HG02763 (cell line): Measurements from ENCODE around the gene SLC40A1.

Experiments
- ATAC-seq: cut with Tn5 transposase; IDR thresholded peaks from one replicate; pipeline ENCODE4 v1.9.1; 2021; ENCODE audit warnings: mild to moderate bottlenecking, moderate library complexity; ENCODE audit not compliant: unreplicated experiment

The SLC40A1 gene

GRCh38 chr2:189574793-189575475 is 5.7 kb downstream of the SLC40A1 start:
- no peak for ATAC-seq

DNA sequence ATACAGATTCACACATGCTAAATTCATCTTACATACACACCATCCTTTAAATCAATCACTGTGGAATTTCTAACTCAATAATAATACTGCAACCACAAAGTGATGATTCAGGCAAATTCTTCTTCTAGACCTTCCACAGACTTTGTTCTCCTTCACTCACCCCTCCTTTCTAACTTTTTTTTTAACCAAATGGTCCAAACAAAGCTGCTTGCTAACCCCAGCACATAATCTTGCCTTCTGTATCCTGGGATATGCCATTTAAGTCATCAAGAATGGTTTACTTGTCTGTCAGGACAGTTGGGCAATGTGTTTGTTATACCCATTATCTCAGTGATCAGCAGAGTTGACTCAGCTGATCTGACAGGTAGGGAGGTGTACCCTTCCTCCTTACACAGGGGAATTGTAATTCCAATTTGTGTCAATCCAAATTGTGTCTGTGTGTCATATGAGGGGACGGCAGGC is 10.0 kb downstream of the SLC40A1 start:
- no peak for ATAC-seq

- ATAC-seq, result no peak
These were observed 11.2 kb downstream of the SLC40A1 start for GRCh38 chr2:189569295-189569910.

DNA sequence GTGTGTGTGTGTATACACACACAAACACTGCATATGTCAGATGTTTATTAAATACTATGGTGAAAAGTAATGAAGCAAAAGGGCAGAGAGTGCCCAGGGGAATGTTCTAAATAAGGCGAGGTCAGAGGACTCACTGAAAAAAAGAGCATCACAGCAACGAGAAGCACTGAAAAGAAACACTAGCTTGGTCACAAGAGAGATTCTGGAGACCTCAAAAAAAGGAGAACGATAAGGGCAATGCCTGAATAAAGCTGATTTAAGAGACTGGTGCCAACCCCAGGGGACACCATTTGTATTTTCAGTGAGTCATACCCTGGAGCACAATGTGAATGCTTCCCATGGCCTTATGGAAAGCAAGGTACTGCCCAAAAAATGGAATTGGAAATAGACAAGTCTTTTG is 14.5 kb downstream of the SLC40A1 start:
- ATAC-seq, result no peak

DNA sequence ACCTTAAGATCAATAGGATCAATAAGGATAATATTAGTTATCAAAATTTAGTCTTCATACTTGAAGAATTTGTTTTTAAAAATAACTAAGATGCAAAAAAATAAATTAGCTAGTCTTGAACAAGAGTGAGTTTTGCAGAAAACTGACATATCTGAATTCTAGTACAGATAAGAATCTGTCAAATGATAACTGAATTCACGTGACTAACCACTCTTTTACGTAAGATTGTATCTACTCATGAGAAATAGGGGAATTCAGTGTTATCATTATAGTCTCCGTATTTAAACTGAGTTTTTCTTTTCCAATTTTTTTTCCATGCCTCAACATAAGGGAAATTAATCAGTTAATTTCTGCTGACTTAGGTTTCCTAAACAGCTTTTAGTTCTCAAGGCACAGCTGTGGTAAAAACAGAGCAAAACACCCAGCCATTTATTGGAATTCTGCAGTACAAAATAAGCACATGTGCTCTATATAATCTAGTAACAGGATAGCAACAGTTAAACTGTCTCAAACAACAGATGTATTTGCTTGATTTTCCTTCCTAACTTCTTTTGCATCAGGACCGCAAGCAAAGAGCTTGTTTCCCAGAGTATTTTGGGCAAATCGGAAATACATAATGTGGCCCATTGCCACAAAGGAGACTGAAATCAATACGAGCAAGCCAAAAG is 19.1 kb downstream of the SLC40A1 start:
- no peak for ATAC-seq

DNA sequence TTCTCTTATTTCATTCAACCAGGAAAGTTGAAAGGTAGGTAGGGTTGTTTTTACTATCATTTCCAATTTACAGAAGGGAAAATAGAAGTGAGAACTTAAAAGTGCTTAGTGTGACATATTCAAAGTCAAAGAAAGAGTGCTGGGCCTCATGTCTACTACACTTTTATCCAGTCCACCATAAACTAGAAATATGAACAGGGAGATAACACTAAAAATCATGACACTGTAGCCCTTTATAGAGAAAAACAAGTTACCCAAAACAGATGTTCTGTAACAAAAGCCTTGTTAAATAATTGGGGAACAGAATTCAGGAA is 20.4 kb downstream of the SLC40A1 start:
- no peak for ATAC-seq

DNA sequence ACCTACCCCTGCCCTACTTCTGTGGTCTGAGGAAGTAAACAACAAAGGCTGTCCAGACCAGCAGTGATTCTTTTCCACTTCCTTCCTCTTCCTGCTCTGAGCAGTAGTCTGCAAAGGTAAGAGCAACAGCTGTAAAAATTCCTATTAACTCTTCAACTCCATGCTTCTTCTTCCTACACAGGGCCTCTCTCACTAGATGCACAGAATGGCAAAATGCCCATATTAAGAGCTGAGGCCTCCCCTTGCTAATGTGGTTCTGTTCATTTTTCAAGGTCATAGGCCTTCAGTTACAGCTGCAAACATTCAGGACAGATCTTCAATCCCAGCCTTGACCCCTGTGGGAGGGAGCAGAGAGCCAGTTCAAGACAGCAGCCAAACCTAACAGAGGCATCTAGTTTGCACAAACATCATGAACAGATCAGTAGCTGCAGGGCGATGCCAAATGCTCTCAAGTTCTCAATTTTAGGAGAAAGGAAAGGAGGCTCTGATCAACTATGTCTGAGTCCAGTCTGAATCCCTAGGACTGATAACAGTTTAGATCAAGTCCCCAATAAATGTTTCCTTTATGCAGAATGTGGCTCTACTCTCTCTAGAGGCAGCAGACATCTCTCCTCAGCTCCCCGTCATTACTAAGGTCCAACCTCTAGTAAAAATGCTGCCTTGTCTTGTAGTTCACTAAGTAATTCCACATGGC is 20.9 kb downstream of the SLC40A1 start:
- ATAC-seq, result no peak

GRCh38 chr2:189558516-189559272 is 21.9 kb downstream of the SLC40A1 start:
- ATAC-seq, result no peak

- ATAC-seq, result no peak
These were observed 23.2 kb downstream of the SLC40A1 start for GRCh38 chr2:189557373-189557772.

DNA sequence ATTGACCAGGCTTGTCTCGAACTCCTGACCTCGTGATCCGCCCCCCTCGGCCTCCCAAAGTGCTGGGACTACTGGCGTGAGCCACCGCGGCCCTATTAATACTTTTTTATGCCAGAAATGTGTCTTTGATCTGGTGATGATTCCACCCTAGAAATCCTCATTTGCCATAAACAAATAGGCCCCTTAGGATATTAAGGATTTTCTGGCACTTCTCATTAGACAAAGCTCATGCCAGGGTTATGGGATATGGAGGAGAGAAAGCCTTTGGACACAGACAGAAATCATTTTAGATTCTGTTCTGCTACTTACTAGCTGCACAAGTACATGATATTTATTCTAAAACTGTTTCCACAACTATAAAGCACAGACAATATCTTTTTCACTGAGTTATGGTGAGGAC is 24.1 kb downstream of the SLC40A1 start:
- no peak for ATAC-seq

DNA sequence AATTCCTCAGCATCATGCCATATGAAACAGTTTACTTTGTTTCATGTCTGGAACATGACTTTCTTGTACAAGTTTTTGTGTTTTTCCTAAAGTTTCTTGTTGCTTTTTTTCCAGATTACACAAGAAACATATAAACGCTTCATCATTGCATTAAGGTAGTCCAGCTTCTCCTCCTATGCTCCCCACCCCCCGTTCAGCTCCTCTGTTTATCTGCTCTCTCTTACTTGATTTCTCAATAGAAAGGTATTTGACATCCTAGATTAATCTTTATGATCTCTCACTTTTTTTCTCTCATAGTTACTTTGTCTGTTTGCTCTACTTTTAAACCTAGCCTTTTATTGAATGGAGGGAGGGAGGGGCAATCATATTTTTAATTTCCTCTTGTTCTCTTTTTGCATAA is 25.4 kb downstream of the SLC40A1 start:
- ATAC-seq, result no peak

GRCh38 chr2:189553504-189554088 is 27.0 kb downstream of the SLC40A1 start:
- no peak for ATAC-seq

DNA sequence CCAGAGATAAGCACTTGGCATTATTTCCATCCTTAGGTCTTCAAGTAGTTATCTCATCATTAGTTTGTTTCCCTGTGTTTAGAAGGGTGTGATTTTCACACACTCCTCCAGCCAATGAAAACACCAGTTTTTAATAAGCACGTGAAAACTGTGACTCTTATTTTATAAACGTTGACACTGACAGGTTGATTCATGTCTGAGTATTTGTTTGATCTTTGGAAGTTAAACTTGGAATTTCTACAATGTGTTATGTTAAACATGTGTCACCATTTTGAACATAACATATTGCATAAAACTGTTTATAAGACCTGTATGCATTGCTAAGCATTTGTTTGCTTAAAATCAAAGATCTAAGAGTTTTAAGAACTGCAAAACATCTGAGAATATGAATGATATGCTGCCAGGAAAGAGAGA is 27.6 kb downstream of the SLC40A1 start:
- no peak for ATAC-seq

DNA sequence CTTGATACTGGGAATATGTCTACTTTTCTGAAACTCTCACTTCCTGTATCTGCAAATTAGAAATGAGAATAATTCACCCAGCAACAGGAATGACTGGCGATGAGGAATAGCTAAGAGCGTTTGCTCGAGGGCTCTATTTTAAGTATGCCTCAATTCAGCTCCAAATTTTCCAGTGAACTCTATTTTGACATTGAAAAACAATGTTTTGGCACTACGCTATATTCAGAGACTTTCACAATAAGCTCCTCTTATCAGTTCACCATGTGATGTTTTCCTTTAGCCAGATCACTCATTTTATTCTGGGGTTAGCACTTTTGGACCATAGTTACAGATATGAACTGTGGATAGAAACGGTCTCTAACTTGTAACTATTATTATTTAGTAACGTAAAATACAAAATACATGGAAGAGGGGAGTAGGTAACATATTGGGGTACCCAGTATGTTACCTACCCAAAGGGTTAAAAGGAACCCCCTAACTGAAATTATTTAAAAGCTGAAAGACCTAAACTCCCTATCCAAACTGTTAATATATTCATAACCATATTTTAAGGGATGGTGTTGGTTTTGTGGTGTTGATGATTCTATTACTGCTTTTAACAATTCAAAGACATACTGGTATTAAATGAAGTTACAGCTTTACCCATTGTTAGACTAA is 28.1 kb downstream of the SLC40A1 start:
- no peak for ATAC-seq

DNA sequence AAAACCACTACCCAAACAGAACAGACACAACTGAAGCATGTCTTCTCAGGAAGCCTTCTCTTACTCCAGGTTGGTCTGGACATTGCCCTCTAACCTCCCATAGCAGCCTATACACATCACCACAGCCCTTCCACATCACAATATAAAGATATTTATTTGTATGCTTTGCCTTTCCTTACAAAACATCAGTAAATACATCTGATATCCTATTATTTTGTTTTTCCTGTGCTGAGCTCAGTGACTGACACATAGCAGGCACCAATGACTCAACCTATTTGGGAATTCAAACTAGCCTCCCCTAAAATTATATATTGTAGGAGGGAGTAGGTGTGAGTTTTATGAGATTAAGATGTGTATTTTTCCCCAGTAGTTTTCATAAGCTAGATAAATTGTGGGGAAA is 28.8 kb downstream of the SLC40A1 start:
- no peak for ATAC-seq

- ATAC-seq, result no peak
These were observed 31.1 kb downstream of the SLC40A1 start for GRCh38 chr2:189549449-189549832.

- ATAC-seq, result no peak
These were observed 31.7 kb downstream of the SLC40A1 start for GRCh38 chr2:189548666-189549448.

DNA sequence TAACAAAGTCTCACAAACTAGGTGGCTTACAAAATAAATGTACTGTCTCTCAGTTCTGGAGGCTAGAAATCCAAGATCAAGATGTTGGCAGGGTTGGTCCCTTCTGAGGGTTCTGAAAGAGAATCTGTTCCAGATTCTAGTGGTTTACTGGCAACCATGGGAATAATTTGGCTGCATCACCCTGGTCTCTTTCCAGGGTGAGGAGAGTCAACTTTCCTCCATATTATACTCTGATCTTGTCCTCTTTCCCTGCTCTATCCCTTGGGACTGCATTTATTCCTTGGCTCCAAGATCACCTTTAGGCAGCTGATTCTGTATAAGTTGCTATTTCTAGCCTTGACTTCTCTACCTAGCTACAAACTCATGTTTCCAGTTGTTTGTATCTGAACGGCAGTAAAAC is 35.2 kb downstream of the SLC40A1 start:
- no peak for ATAC-seq

- ATAC-seq, result no peak
These were observed 36.1 kb downstream of the SLC40A1 start for GRCh38 chr2:189544318-189545042.
